Caco-2 (cell line): ENCODE data around the gene CACNA2D1. TPM values are rescaled to one million over a fixed set of nuclear protein-coding genes. Genes with fewer than 3 reads are reported as not detected.

Source experiments
- BruUV-seq: library from RNA; stranded (reverse); fragments of 400-500 nt; replicated peaks from 2 replicates; lab custom pipeline; 2021; lab: Mats Ljungman, UMichigan
- CTCF ChIA-PET: fragments of 300-600 bp; sonication (Branson Sonifier 250); formaldehyde crosslinking; loops from one replicate; lab custom pipeline; 2022; ENCODE audit warnings: antibody characterized with exemption; lab: Charles Lee
- POLR2A ChIA-PET: fragments of 300-600 bp; sonication (Branson Sonifier 250); formaldehyde crosslinking; loops from one replicate; lab custom pipeline; 2022; ENCODE audit warnings: antibody characterized with exemption; lab: Charles Lee
- DNase-seq, 2 experiments: peaks; one replicate each; pipeline versions ENCODE4 v3.0.0 to v3.0.0-alpha.2; 2020 to 2022
- H3K27me3 ChIP-seq: replicated peaks from 2 replicates; pipeline ENCODE4 v1.6.0; 2011; ENCODE audit warnings: low read length; ENCODE audit not compliant: control insufficient read depth, insufficient read depth
- H3K36me3 ChIP-seq: 2 replicates; pipeline ENCODE4 v1.5.1; 2011; ENCODE audit warnings: low read length; ENCODE audit not compliant: control insufficient read depth, insufficient read depth
- H3K4me1 ChIP-seq: fragments of 250-450 bp; sonication (Bioruptor Pico); 2 replicates; pipeline ENCODE4 v1.5.1; 2020; ENCODE audit warnings: mild to moderate bottlenecking
- H3K4me3 ChIP-seq: 2 replicates; pipeline ENCODE4 v1.5.1; 2011; ENCODE audit warnings: low read depth, mild to moderate bottlenecking, control low read depth, low read length
- H3K9me3 ChIP-seq: fragments of 250-450 bp; sonication (Bioruptor Pico); 2 replicates; pipeline ENCODE4 v1.5.1; 2020; ENCODE audit warnings: mild to moderate bottlenecking, moderate library complexity
- H3K27ac Mint-ChIP-seq: one replicate; pipeline ENCODE4 v1.8.0; 2022; ENCODE audit warnings: mixed read lengths; ENCODE audit not compliant: unreplicated experiment
- H3K27me3 Mint-ChIP-seq: one replicate; pipeline ENCODE4 v1.8.0; 2022; ENCODE audit warnings: mixed read lengths; ENCODE audit not compliant: insufficient read depth, unreplicated experiment
- H3K36me3 Mint-ChIP-seq: one replicate; pipeline ENCODE4 v1.8.0; 2022; ENCODE audit warnings: mild to moderate bottlenecking, mixed read lengths; ENCODE audit not compliant: insufficient read depth, unreplicated experiment
- H3K4me1 Mint-ChIP-seq: one replicate; pipeline ENCODE4 v1.8.0; 2022; ENCODE audit warnings: low read depth, mixed read lengths; ENCODE audit not compliant: unreplicated experiment
- H3K4me3 Mint-ChIP-seq: one replicate; pipeline ENCODE4 v1.8.0; 2022; ENCODE audit warnings: mild to moderate bottlenecking, moderate library complexity, mixed read lengths; ENCODE audit not compliant: unreplicated experiment
- H3K9me3 Mint-ChIP-seq: one replicate; pipeline ENCODE4 v1.8.0; 2022; ENCODE audit warnings: mixed read lengths; ENCODE audit not compliant: unreplicated experiment
- CTCF ChIP-seq, 2 experiments: fragments of 200-600 bp in 1 of 2; IDR thresholded peaks; 1 replicate in 1 of 2; 2 replicates in 1 of 2; pipeline versions ENCODE4 v1.5.1 to v1.8.0; 2011 to 2022; ENCODE audit warnings: antibody characterized with exemption in 1 of 2, control low read depth in 1 of 2, inconsistent platforms in 1 of 2, low read depth in 1 of 2, low read length in 1 of 2, mild to moderate bottlenecking in 1 of 2, moderate library complexity in 1 of 2; ENCODE audit not compliant: insufficient read depth in 1 of 2, severe bottlenecking in 1 of 2, unreplicated experiment in 1 of 2
- intact Hi-C: fragments of 100-400 bp; cut with micrococcal nuclease; formaldehyde crosslinking; loops from one replicate; pipeline ENCODE4 v1.10.0; 2022; ENCODE audit not compliant: unreplicated experiment
- total RNA-seq: library from RNA; stranded (reverse); gene quantifications from 2 replicates; pipeline ENCODE4 v1.2.3, GENCODE V29; 2022

CACNA2D1 gene
- total RNA-seq, 1 experiment from 2014 or later = not detected

- H3K9me3 ChIP-seq = no peaks in the 10 kb centered on the region
- no peak for DNase-seq
- no peaks in the 10 kb centered on the region for H3K27me3 ChIP-seq
- Mint-ChIP-seq H3K9me3 (no peaks in the 10 kb centered on the region), H3K27me3 (peaks cover 2% of the 10 kb centered on the region), H3K36me3 (no peaks in the 10 kb centered on the region), H3K27ac (no peak overlapping the region), H3K4me1 (no peaks in the 10 kb centered on the region), H3K4me3 (no peak overlapping the region)
- no TSS peak for BruUV-seq
- no peaks in the 10 kb centered on the region for H3K36me3 ChIP-seq
- CTCF ChIA-PET = no interaction called here
- no peaks in the 10 kb centered on the region for H3K4me1 ChIP-seq
- POLR2A ChIA-PET = no interaction called here
- no peak for TF ChIP-seq CTCF (IDR thresholded peaks at IDR 0.05; ENCODE audit: insufficient read depth in 1 of 2, low read depth in 1 of 2, low read length in 1 of 2, severe bottlenecking in 1 of 2, unreplicated experiment in 1 of 2)
- no peak overlapping the region for H3K4me3 ChIP-seq
- intact Hi-C loops = no loop called here
These were observed 29.2 kb downstream of the CACNA2D1 start for GRCh38 chr7:82414389-82414788.

- no peaks in the 10 kb centered on the region for H3K9me3 ChIP-seq
- intact Hi-C loops = no loop called here
- no peak overlapping the region for H3K4me3 ChIP-seq
- H3K27me3 Mint-ChIP-seq = peaks cover 2% of the 10 kb centered on the region
- no peaks in the 10 kb centered on the region for H3K36me3 Mint-ChIP-seq
- no peak for DNase-seq
- TF ChIP-seq CTCF (IDR thresholded peaks at IDR 0.05; ENCODE audit: insufficient read depth in 1 of 2, low read depth in 1 of 2, low read length in 1 of 2, severe bottlenecking in 1 of 2, unreplicated experiment in 1 of 2) = no peak
- BruUV-seq = no TSS peak
- H3K9me3 Mint-ChIP-seq = no peaks in the 10 kb centered on the region
- H3K27ac Mint-ChIP-seq = no peak overlapping the region
- no peaks in the 10 kb centered on the region for H3K36me3 ChIP-seq
- ChIA-PET POLR2A (no interaction called here), CTCF (no interaction called here)
- no peaks in the 10 kb centered on the region for H3K27me3 ChIP-seq
- no peaks in the 10 kb centered on the region for H3K4me1 Mint-ChIP-seq
- no peaks in the 10 kb centered on the region for H3K4me1 ChIP-seq
- H3K4me3 Mint-ChIP-seq = no peak overlapping the region
These were observed 30.3 kb downstream of the CACNA2D1 start for GRCh38 chr7:82413237-82413636.

GRCh38 chr7:82411732-82412131 lies 31.8 kb downstream of the CACNA2D1 start:
- no peaks in the 10 kb centered on the region for H3K4me1 ChIP-seq
- TF ChIP-seq CTCF (IDR thresholded peaks at IDR 0.05; ENCODE audit: insufficient read depth in 1 of 2, low read depth in 1 of 2, low read length in 1 of 2, severe bottlenecking in 1 of 2, unreplicated experiment in 1 of 2) = no peak
- no peaks in the 10 kb centered on the region for H3K9me3 Mint-ChIP-seq
- no peak overlapping the region for H3K4me3 Mint-ChIP-seq
- no peak overlapping the region for H3K4me3 ChIP-seq
- H3K36me3 Mint-ChIP-seq = no peaks in the 10 kb centered on the region
- no peaks in the 10 kb centered on the region for H3K27me3 ChIP-seq
- H3K27ac Mint-ChIP-seq = no peak overlapping the region
- DNase-seq = no peak
- H3K36me3 ChIP-seq = no peaks in the 10 kb centered on the region
- intact Hi-C loops = no loop called here
- no peaks in the 10 kb centered on the region for H3K9me3 ChIP-seq
- no peaks in the 10 kb centered on the region for H3K27me3 Mint-ChIP-seq
- no peaks in the 10 kb centered on the region for H3K4me1 Mint-ChIP-seq
- no TSS peak for BruUV-seq
- POLR2A ChIA-PET = no interaction called here
- CTCF ChIA-PET = no interaction called here
